ENCODE data around the gene ZDHHC1.

ZDHHC1 gene, protein sequence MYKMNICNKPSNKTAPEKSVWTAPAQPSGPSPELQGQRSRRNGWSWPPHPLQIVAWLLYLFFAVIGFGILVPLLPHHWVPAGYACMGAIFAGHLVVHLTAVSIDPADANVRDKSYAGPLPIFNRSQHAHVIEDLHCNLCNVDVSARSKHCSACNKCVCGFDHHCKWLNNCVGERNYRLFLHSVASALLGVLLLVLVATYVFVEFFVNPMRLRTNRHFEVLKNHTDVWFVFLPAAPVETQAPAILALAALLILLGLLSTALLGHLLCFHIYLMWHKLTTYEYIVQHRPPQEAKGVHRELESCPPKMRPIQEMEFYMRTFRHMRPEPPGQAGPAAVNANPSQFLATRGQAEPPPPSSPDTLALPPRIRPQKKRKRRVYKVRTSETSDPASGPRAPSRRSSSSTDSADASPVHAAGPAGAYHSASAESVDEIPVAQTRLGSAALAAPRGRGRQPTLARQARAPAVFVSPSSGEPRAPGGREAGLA

DNA sequence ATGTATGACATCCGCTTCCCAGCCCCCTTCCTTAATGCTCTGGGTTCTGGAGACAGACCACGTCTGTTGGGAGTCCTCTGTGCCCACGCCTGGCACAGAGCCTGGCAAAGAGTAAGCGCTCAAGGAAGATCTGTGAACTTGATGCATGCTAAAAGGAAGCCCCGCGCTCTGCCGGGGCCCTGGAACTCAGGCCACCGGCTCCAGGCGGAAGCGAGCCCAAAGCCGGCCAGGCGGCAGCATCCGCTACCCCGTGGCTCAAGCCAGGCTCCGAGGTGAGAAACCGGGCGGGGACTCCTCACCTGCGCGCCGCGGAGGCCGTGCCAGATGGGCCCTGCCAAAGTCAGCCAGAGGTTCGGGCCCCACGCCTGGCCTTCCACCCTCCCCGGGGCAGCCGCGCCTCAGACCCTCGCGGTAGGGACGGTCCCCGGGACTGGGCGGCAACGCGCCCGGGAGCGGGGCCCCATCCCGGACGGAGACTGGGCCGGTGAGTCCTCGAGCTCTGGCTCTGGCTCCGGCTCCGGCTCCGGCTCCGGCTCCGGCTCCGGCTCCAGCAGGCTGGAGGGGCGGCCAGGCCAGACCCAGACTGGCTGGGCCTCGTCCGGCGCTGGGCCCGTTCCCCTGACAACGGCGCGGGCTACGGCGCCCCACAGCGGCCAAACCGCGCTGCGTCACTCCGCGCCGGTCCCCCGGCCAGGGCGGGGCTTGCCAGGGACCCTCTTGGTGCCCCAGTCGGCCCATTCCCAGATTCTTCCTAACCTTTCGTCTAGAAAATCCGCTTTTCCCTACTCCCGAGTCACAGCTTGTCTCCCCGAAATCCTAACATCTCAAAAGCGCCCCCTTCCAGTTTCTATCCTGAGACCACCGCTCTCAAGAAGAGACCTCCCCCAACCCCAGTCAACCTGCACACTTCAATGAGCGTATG lies at the start of gene ZDHHC1:
TSS of gene ZDHHC1 (minus strand) at position 606 of the 922 bp plus-strand sequence. CDS start 8,702 bp downstream, outside the sequence.
- DNase-seq: peak in 47 of 56 donors; percentile 19 to 80 (median 54)

DNA sequence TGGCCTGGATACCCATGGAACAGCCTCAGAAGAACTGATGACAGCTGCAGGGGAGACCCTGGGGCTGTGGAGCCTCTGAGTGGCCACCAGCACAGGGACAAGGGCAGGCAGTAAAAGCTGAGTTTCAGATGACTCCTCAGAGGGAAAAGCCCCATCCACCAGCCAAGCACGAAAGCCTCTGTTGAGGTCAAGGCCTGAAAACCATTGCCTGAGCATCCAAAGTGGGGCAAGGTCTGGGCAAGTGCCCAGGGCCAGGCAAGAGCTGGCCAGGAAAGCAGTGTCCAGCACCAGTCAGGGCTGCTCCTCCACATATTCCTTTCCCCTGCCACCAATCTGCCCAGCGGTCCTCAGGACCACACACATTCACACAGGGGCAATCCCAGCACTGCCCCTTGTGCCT lies 48.3 kb upstream of the ZDHHC1 start:
- DNase-seq: peak in 20 of 56 donors; percentile 11 to 60 (median 37)

DNA sequence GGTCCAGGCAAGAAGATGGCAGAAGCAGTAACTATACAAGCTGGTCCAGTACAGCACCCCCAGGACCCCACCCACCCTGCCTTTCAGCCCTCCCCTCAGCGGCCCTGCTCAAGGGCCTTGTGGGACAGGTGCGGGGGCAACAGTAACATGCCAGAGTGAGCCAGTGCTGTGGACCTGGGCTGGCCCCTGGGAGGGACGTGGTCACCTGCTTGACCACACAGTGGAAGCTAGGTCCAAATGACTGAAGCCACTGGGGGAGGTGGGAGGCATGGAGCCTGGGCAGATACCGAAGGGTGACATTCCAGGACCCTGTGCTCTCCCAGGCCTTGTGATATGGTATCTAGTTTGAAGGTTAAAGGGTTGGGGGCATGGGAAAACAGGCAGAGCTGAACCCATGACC lies 47.4 kb upstream of the ZDHHC1 start:
- no peak for DNase-seq

DNA sequence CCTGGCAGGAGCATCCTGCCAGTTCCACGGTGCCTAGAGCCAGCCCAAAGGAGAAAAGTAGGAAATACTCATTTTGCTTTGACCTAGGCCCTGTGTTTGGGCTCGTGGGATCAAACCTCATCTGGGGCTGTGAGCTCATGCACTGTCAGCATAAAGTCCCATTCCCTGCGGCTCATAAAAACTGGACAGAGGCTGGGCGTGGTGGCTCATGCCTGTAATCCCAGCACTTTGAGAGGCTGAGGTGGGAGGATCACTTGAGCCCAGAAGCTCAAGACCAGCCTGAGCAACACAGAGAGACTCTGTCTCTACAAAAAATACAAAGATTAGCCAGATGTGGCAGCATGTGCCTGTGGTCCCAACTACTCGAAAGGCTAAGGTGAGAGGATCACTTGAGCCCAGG lies 46.8 kb upstream of the ZDHHC1 start:
- DNase-seq: no peak

DNA sequence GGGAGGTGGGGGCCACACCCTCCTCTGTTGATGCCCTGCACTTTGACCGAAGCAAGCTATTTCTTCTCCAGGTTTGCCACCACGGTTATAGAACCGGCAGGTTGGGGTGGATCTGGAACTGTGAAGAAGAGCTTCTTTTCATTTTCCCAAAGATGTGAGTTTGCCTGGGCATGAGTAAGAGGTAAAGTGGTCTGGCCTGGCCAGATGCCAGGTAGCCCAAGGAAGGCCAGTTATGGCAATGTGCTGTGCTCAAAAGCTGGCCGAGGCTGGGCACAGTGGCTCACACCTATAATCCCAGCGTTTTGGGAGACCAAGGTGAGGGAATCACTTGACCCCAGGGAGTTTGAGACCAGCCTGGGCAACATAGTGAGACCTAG lies 46.0 kb upstream of the ZDHHC1 start:
- DNase-seq: no peak

DNA sequence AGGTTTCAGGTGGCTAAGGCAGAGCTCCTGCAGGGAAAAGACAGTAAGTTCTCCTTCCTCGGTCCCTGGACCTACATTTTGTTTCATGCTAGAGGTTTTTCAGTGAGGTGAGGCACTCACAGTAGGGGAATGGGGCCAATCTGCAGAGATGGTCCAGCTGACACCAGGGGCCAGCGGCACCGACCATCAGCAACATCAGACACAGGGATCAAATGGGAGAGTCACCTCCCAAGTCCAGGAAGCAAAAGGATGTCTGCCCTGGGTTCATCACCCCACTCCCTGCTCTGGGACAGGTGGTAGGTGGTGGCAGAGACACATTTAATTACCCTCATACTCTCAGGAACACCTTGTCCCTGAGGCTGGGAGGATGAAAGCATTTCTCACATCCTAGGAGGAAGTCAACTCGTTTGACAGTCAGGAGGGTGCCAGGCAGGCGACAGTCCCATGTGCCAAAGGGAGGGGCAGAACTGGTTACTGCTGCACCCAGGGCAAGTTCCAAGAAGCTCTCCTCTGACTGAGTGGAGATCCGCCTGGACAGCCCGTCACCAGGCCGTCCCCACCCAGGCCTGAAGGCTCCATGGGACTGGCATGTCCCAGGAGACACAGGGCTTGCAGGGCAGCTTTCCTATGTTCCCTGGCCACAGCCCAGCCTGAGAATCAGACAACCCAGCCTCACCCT lies 45.5 kb upstream of the ZDHHC1 start:
- DNase-seq: peak in 5 of 56 donors; percentile 22 to 32 (median 29)

DNA sequence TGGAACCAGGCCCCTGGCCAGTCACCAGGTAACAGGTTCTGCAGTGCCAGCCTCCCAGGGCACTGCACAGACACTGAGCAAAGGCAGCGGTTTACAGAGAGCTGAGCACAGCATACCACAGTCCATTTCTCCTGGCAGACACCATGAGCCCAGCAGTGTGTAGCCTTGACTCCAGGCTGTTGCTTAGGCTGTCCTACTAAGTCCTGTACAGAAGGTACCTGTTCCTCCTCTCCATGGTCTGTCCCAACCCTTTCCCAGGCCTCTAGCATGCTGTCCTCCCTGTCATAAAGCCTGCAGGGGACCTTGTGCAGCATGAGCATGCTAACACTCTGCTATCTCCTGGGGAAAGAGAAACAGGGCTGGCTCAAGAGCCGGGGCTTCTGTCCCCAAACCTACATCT lies 44.7 kb upstream of the ZDHHC1 start:
- no peak for DNase-seq

DNA sequence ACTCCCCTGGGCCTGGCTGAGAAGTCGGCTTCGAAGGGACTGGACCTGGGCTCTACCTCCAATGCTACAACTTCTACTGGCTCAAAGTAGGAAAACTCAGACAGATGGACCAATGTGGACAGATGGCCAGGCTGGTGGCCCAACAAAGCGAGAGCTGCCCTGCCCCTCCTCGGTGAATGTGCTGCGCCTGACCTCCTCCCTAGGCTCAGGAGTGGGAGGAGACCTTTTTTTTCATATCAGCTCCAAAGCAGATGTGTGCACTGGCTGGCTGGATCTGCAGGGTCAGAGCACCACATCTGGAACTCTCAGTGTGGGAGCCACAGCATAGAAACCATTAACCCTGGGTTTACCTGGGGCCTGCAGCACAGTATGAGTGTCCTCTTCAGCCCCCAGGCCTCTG lies 43.9 kb upstream of the ZDHHC1 start:
- no peak for DNase-seq

DNA sequence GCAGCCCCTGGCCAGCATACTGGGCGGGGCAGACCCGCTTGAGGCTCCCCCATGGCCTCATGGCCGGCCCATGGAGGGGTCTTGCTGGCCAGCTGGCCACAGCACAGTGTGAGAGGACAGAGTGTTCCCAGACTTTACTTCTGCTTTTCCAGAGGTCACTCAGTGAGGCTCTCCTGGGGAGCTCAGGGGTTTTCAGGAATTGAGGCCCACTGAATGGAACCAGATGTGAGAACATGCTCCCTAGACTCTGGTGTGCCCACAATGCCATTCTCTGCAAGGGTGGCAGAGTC lies 43.5 kb upstream of the ZDHHC1 start:
- peak in 1 of 56 donors; percentile 63 for DNase-seq

DNA sequence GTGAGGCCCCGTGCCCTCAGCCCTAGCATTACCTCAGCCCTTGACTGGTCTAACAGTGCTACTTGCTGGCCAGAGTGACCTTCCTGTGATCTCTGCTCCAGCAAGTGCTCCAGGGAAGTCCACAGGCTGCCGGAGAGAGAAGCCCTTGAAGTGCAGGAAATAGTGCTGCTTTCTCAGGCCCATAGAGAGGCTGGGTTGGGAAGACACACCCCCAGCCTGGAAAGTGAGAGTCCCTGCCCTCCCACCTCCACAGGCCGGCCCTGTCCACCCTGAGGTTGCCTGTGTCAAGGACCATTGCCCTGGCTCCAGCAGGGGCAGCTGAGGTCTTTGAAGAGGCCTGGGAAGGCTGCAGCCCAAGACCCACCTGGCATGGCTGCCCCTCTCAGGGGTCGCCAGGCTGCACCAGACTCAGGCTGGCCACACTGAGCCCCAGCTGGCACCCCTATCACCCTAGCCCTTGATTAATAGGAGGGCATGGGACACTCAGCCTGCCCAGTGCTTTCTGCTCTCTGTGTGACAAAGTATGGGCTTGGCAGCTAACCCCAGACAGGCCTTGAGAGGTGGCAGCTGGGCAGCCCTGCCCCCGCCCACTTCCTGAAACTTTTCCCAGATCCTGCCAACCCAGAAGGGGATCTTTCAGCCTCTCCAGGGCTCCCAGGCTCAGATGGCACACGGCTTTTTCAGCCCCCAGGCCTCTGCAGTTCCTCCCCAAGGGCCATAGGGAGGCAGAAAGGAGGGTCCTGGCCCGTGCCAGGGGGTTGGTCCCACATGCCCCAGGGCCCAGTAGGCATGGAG lies 43.0 kb upstream of the ZDHHC1 start:
- DNase-seq: peak in 17 of 56 donors; percentile 6 to 63 (median 28)

DNA sequence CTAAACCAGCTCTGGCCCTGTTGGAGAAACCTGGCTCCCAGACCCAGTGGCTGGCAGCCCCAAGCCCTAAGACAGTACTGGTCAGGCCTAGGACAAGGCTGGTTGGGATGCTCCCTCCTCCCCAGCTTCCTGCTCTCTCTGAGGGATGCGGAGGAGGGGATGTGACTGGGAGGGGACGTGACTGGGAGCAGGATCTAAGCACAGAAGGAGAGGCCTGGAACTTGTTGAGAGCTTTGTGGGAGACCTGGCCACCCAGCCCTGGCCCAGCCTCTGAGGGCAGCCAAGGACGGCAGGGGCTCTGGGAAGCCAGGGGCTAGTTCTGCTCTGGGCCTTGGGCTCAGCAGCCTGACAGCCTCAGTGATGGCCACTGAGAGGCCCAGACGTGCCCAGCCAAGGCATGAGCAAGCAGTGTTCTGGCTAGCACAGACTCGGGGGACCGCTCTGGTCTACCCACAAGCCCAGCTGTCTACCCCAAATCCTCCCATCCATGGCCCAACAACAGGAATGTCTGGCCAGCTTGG lies 41.9 kb upstream of the ZDHHC1 start:
- no peak for DNase-seq

DNA sequence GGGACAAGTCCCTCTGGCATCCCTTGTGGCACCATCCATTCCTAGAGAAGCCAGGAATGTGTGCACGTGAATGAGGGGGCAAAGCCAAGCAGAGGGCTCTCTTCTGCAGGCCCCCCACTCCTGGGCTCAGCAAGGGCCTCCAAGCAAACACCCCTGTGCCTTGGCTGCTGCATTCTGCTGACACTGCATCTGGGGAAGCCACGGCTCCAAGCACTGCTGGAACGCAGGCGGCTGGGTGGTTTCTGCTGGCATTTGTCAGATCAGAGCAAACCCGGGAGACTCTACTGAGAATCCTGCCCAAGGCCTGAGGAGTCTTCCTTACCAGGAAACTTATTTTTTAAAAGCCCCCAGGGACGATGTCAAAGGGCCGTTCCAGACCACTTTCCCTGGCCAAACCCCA lies 41.3 kb upstream of the ZDHHC1 start:
- no peak for DNase-seq

DNA sequence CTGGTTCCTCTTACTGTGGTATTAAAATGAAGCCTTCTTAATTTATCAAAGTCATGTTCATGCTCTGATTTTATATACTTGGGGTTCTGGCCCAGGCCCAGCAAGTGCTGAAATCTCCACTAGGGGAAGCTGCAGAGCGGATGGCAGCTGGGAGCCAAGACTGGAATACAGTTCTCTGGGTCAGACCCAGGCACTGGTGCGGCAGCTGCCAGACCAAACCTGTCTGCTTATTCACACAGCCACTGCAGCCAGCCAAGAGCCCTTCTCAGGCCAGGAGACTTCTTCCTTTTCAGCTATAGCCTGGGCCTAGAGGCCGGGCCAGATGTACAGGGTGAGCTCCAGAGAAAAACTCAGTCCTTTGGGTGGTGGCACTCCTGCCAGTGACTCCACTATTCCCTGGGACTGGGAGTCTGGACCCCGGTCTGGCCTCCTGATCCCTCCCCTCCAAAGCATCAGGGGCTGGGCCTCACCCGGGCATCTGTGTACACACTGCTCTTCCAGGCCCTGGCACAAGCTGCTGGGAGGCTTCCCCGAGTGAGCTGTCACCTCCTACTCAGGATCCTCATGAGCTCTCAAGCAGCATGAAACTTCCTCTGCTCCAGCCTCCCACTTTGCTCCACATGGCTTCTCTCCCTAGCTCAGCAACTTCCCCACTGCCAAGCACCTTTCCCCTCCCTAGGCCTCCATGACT lies 40.3 kb upstream of the ZDHHC1 start:
- DNase-seq: peak in 31 of 56 donors; percentile 8 to 72 (median 33)

DNA sequence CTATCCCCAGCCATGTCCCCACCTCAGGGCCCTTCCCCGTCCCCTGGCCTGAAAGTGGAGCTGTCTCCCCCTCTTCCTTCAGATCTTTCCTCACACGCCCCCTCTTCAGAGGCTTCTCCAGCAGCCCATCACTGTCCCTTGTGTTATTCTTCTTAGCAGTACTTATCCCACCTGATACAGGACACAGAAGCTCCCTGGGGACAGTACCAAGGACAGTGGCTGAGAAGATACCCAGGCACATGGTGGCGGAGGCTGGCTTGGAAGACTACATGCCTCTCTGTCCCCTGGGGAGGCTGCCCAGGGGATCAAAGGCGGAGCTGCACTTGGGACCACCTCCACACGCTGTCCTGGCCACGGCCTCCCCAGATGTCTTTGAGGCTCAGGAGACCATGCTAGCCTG lies 38.6 kb upstream of the ZDHHC1 start:
- DNase-seq: no peak

DNA sequence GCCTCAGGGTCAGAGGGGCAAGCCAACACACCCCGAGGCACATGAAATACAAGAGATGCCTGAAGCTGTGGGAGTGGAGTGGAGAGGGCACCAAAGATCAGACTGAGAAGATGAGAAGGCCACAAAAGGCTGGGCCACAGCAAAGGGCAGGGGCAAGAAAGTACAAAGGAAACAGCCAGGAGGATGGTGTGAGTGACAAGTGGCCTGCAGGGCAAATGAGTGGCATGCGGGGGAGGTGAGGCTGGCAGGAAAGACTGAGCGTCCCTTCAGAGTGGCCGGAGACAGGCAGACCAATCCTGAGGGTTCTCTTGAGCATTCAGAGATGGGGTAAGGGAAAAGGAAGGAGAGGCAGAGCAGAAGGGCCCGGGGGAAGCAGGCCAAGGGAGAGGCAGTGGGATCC lies 37.8 kb upstream of the ZDHHC1 start:
- no peak for DNase-seq

DNA sequence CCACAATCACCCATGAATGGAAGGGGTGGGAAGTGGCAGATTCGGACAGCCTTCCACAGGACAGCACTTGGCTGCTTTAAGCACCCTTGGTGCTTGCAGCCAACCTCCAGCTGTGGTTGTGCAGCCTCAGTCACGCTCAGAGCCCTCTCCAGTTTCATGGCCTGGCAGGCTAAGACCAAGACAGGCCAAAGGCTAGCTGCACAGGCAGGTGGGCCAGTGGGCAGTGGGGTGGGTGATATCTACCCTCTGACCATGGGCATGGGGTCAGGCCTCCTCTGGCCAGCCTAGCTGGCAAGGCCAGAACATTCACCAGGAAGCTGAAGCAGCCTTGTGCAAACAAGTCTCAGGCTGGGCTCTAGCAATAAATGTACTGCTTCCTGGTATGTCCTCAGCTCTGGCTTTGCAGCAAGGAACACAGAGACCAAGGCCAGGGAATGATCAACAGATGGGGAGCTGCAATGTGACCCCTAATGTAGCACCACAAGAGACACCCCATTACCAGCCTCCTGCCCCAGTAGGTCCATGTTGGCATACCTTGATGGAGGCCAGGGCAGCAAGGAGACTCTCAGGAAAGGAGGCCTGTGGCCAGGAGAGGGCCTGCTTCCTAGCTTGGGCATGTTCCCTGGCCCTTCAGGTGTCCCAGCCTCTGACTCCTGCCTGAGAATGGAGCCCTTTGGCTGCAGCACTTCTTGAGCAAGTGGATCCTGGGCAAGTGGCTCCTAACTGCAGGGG lies 35.6 kb upstream of the ZDHHC1 start:
- DNase-seq: no peak

DNA sequence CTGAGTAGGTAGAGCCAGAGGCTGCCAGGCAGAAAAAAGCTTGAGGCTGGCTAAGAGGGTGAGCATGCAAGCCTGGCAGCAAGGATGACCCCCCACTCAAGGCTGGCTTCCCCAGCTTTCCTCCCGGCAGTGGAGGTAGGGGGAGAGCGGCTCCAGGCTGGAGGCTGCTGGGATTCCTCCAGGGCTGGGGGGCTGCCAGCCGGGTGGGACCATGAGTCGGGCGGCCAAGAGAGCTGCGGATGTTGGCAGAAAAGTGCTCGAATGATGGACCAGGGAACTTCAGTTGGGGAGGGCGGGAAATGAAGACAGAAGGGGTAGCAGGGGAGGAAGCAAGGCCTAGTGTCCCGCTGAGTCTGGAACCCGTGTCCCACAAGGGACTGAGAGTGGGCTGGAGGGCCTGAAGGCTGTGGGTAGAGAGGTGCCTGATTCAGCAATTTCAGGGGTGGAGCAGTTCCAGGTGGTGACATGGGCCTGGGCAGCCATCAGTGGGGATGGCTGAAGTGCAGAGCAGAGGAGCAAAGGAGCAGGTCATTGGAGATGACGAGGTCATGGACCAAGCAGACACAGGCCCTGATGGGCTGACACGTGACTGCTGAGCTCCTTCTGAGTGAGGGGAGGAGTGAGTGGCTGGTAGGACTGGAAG lies 34.9 kb upstream of the ZDHHC1 start:
- peak in 13 of 56 donors; percentile 10 to 49 (median 25) for DNase-seq

DNA sequence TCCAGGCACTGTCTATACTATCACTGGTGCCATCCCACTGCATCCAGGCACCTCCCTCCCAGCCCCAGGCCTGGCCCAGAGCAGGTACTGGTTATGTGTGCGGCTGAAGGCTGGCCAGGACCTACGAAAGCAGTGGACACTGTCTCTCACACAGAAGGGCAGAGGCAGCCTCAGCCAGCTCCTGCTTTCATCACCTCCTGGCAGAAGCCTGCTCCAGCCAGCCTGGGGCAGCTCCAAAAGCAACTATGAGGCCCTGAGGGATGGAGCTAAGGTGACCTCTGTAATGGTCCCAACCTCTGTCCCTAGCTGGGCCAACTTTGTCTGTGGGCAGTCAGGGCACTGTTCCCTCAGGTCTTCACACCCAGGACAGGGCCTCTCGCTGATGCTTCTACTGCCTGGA lies 33.5 kb upstream of the ZDHHC1 start:
- DNase-seq: no peak

DNA sequence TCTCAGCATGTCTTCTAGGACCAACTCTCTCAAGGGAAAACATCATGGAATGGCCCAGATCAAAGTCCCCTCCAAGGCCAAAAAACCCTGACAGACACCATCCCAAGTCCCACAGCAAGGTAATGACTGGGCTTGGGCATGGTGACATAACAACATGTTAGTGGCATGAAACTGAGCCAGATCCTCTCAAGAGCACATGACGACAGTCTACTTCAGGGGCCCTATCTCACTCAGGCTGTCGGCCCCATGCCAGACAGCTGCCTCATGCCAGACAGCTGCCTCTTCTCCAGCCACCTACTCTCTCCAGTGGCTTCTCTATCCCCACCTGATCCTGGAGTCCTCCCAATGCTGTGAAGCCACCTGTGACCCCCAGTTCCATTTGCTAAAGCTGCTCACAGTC lies 33.1 kb upstream of the ZDHHC1 start:
- no peak for DNase-seq
